GM08714 (cell line): ENCODE results near the gene METAP1.
"Not testable (repeated sequence)": the region's sequence is repeated elsewhere in the genome, so short reads cannot be mapped to it uniquely, and the experiment has no call there.

Source experiments
- H3K4me3 ChIP-seq: fragments of 200-500 bp; sonication (Bioruptor generic); 2 replicates; pipeline ENCODE4 v1.5.1; 2014; ENCODE audit warnings: mild to moderate bottlenecking, low read length, inconsistent platforms
- ZNF274 ChIP-seq: IDR thresholded peaks from 2 replicates; pipeline ENCODE4 v1.6.1; 2012; ENCODE audit warnings: mild to moderate bottlenecking, low read depth, low read length

METAP1 gene

DNA sequence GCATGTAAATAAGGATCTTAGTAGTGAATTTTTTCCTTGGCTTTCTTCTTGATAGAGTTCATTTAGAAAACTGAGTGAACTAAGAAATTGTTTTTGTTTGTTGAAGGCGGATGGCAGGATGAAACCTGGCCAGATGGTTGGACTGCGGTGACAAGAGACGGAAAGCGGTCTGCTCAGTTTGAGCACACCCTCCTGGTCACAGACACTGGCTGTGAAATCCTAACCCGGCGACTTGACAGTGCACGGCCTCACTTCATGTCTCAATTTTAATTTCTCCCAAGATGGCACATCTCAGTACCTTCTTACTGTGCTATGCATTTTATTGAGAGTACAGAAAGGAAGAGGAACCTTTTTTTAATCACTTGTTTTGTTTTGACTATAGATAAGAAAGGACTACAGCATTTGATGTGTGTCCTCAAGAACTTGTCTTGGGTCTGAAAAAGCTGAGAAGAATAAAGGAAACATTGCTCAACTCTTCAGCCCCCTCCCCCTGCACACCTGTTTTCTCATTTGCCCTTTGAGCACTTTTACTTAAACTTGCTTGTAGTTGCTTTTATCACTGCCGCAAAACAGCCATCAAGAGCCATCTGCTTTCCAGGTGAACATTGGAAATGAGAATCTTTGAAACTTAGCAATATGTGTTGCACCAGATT lies 65.7 kb downstream of the METAP1 start:
- no peak overlapping the region for H3K4me3 ChIP-seq
- no peak for TF ChIP-seq ZNF274

DNA sequence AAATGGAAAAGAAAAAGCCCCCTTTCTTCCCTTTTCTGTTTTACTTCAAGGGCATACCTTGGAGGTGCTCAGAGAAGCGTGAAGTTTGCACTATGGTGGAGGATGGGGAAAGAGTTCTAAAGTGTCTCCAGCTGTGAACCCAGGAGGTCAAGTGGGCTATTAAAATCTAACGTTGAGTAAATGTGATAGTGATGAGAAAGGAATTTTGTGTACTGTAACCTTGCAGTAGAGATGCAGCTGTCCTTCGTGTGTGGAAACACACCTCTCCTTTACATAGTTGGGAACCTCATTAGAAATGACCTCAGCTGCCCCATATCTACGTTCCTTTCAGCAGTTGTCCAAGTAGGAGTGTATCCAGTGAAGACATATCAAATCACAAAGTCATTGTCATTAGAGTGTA lies 66.6 kb downstream of the METAP1 start:
- H3K4me3 ChIP-seq, result no peak overlapping the region
- no peak for TF ChIP-seq ZNF274

DNA sequence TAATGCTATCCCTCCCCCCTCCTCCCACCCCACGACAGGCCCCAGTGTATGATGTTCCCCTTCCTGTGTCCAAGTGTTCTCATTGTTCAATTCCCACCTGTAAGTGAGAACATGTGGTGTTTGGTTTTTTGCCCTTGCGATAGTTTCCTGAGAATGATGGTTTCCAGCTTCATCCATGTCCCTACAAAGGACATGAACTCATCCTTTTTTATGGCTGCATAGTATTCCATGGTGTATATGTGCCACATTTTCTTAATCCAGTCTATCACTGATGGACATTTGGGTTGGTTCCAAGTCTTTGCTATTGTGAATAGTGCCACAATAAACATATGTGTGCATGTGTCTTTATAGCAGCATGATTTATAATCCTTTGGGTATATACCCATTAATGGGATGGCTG lies 70.0 kb downstream of the METAP1 start:
- H3K4me3 ChIP-seq, result not testable (repeated sequence)

DNA sequence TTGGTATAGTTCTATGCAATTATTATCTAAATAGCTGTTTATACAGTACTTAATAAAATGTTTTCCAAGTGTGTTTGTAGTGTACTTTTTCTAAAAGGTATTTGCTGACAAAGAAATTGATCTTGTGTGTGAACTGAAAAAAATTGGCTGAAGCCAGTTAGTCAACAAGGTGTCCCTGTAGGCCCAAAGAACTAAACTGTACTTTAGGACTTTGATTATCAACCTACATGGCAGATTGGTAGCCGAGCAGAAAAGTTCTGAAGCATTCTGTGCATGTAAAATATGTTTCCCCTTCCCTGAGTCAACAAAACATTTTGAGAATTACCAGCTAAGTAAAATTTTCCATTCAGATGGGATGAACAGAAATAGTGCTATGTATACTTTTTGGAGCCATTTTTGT lies 72.1 kb downstream of the METAP1 start:
- TF ChIP-seq ZNF274, result no peak

DNA sequence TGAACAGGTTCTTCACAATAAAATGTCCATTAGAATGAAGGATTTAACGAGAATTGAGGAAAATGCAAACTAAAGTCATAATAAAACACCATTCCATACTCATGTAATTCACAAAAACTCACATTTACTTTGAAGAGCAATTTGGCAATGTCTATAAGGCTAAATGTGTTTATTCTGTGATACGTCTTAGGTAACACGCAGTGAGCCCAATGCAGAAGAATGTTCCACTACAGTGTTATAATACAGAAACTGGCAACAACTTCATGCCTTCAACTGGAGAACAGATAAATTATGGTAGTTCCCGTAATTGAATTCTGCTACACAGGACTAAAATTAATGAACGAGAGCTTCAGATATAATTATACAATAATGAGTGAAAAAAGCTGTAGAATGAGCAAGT lies 75.6 kb downstream of the METAP1 start:
- no peak overlapping the region for H3K4me3 ChIP-seq
- TF ChIP-seq ZNF274, result no peak

More for the DNA sequence above, 72.1 kb downstream of the METAP1 start:
- H3K4me3 ChIP-seq, result no peak overlapping the region

DNA sequence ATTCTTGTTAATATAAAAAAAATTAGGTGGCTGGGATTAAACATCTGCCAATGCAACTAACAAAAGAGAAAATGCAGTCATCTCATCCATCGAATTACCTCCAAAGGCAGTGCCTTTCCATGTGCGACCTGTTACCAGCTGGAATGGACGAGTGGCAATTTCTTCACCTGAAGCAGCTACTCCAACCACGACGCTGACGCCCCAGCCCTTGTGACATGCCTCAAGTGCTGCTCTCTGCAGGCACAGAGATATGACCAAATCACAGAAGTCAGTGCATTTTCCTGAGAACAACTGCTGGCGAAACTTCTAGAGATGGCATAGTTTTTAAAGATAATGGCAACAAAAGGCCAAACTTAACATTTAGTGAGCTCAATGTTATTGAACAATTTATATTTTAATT lies 79.3 kb downstream of the METAP1 start:
- no peak overlapping the region for H3K4me3 ChIP-seq
- TF ChIP-seq ZNF274, result no peak

DNA sequence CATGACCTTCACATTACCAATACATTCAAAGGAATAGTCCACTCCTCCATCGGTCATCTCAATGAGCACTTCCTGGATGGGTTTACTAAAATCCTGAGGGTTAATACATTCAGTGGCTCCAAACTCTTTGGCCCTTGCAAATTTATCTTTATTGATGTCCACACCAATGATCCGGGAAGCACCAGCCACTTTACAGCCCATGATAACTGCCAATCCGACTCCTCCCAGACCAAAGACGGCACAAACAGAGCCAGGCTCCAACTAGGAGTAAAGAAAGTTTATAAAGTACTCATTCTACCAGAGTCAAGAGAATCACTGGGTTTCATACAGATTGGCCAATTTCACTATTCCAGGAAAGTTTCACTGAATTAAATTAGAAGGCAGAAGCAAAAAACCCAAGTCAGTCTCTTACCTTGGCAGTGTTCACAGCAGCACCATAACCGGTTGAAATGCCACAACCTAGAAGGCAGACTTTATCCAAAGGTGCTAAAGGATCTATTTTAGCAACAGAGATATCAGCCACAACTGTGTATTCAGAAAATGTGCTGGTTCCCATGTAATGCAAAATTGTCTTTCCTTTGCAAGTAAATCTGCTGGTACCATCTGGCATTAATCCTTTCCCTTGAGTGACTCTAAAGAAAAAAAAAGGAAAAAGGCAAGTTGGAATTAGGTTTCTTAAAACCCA lies 80.9 kb downstream of the METAP1 start:
- H3K4me3 ChIP-seq, result no peak overlapping the region
- no peak for TF ChIP-seq ZNF274

DNA sequence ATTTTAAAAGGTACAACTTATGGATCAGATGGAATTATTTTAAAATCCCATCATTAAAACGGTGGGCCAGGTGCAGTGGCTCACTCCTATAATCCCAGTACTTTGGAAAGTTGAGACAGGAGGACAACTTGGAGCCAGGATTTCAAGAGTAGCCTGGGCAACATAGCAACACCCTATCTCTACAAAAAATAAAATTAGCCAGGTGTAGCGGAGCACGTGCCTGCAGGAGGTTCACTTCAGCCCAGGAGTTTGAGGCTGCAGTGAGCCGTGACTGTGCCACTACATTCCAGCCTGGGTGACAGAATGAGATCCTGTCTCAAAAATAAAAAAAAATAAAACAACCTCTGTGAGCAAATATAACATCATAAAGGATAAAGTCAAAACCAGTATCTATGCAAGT lies 81.7 kb downstream of the METAP1 start:
- no peak for TF ChIP-seq ZNF274
- H3K4me3 ChIP-seq, result no peak overlapping the region

DNA sequence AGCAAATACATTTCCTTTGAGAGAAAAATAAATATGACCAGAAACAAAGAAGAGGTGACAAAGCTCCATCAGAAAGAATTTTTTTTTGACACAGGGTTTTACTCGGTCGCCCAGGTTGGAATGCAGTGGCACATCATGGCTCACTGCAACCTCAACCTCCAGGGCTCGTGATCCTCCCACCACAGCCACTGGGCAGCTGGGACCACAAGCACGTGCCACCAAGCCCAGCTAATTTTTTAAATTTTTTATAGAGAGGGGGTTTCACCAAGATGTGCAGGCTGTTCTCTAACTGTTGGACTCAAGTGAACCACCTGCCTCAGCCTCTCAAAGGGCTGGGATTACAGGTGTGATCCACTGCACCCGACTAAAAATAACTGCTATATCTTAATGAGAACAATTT lies 82.8 kb downstream of the METAP1 start:
- no peak for TF ChIP-seq ZNF274

DNA sequence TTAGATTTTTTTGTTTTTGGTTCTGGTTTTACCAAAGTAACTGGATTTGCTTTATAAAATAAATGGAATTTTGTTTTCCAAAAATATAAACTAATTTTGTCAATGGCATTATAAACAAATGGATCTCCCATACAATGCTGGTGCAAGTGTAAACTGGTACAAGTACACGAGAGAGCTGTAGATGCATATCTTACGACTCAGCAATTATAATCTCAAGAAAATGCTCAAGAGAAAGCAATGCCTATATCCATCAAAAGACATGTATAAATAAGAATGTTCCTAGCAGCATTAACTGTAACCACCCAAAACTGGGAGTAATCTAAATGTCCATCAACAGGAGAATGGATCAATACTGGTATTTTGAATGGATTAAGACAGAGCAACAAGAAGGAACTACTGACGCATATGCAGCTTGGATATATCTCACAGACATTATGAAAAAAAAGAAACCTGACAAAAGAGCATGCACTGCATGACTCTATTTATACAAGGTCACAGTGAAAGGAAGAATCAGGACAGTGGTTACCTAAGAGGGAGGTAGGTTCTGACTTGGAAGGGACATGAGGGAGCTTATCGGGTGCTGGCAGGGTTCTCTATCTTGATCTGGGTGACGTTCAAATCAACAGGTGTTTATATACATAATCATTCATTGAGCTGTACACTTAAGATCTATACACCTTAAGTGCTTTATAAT lies 83.6 kb downstream of the METAP1 start:
- TF ChIP-seq ZNF274, result no peak
- no peak overlapping the region for H3K4me3 ChIP-seq

More for the DNA sequence above, 82.8 kb downstream of the METAP1 start:
- no peak overlapping the region for H3K4me3 ChIP-seq

DNA sequence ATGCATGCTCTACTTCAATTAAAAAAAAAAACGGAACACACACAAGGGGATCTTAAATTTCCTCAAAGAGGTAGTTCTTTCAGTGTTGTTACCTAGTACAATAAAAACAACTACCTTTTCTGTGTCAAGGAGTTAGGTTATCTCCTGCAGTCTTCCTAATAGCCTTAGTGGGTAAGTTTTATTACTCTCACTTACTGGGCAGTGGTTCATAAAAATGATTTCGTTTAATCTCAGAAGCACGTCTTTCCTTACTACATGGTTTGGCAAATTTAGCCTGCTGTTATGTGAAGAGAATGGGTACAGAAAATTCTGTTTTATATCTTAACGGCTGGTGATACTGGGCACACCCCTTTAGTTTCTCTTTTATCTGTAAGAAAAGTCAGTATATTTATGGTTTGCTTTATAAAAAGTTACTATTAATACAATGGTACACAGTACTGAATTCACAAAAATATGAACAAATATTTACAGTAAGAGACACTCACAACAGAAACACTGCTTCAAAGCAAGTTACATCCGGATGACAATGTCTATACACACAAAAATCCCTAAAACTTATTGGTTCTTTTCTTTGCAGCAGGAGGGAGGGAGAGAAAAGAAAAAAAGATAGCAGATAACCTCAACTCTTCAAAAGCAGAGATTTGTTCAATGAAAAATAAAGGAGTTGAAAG lies 84.2 kb downstream of the METAP1 start:
- no peak overlapping the region for H3K4me3 ChIP-seq
- TF ChIP-seq ZNF274, result no peak

DNA sequence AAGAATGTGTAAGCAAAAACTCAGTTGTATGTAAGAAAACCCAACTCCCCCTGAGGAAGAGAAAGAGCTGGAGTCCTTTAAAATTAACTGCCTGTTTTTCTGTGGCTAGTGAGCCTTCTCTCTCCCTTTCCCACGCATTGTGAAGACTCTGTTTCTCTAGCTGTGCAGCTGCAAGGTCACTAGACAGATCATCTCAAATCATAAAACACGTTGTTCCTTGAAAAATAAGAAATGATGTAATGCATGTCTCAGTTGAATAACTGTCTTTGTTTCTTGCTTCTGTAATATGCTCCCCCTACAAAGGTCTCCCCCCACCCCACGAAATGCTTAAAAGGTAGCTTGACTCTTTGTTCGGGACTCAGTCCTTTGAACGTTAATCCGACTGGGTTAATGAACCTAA lies 85.3 kb downstream of the METAP1 start:
- H3K4me3 ChIP-seq, result not testable (repeated sequence)

DNA sequence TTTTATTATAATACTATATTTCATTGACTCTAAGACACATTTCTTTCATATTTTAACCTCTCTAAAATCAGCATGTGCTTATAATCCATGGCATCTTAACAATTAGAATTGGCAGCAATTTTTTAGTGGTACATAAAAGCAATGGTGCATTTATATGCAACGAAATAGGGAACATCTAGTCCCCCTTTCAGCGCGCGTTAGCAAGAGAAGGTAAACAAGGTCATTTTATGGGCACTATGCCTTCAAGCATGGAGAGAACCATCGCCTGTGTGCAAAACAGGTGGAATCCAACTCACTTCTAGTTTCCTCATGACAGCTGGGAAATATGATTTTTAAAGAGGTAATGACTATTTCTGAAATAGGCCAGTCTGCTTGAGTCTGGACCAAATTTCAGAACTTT lies 86.7 kb downstream of the METAP1 start:
- H3K4me3 ChIP-seq, result no peak overlapping the region
- TF ChIP-seq ZNF274, result no peak

DNA sequence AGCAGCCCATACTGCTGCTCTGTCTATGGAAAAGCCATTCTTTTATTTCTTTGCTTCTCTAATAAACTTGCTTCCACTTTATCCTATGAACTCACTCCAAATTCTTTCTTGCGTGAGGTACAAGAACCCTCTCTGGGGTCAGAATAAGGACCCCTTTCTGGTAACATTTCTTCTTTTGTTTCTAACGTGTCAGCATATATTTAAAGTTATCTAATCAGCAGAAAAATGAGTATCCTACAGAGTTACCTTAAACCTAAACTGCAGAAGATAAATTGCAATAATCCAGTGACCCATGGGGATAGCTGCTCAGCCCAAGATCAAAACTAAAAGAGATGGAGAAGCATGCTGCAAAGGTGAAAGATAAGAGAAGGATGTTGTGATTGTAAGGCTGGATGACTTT lies 89.1 kb downstream of the METAP1 start:
- H3K4me3 ChIP-seq, result no peak overlapping the region
- no peak for TF ChIP-seq ZNF274

DNA sequence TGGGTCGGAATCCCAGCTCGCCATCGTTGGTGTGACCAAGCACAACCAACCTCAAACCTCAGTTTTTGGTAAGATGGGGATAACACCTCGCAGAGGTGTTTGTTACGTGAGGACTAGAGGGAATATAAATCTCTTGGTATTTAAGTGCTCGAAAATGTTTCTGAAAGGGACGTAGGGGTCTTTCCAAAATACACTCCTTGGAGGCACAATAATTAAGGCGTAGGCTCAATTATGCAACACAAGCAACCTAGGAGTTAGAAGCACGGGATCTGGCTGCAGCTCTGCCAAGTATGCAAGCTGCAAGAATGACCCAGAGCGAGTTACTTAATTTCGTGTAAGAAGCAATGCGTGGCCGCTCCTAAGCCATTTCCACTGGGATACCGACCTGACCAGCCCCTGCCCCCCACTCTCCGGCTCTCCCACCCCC lies 92.5 kb downstream of the METAP1 start:
- peak overlapping the region; percentile 98 for H3K4me3 ChIP-seq
- TF ChIP-seq ZNF274, result no peak
